Panc1 (cell line): ENCODE measurements around the gene ANKRD10. TPM values are rescaled to one million over a fixed set of nuclear protein-coding genes. Genes with fewer than 3 reads are reported as not detected.
A peak's percentile ranks its signal among the peaks of the same experiment; 100 is the strongest.

Source experiments
- ATAC-seq: fragments of 200-7000 bp; cut with Tn5 transposase; 2 replicates; pipeline ENCODE4 v1.9.1; 2020; ENCODE audit warnings: mild to moderate bottlenecking, moderate library complexity
- BruUV-seq: library from RNA; stranded (reverse); fragments of 400-500 nt; replicated peaks from 2 replicates; lab custom pipeline; 2021; lab: Mats Ljungman, UMichigan
- CTCF ChIA-PET: fragments of 300-600 bp; sonication (Branson Sonifier 250); formaldehyde crosslinking; loops from one replicate; lab custom pipeline; 2022; ENCODE audit warnings: antibody characterized with exemption; lab: Charles Lee
- POLR2A ChIA-PET: fragments of 300-600 bp; sonication (Branson Sonifier 250); formaldehyde crosslinking; loops from one replicate; lab custom pipeline; 2022; ENCODE audit warnings: antibody characterized with exemption; lab: Charles Lee
- DNase-seq: peaks from one replicate; pipeline ENCODE4 v3.0.0-alpha.2; 2010; ENCODE audit warnings: low read depth, low spot score
- H3K27ac ChIP-seq: 2 replicates; pipeline ENCODE4 v1.5.1; 2011; ENCODE audit warnings: mild to moderate bottlenecking, low read length, inconsistent platforms
- H3K27me3 ChIP-seq: fragments of 200-500 bp; sonication (Bioruptor generic); 2 replicates; pipeline ENCODE4 v1.6.0; 2014; ENCODE audit warnings: low read length, inconsistent platforms; ENCODE audit not compliant: control insufficient read depth, insufficient read depth
- H3K36me3 ChIP-seq: fragments of 200-500 bp; sonication (Bioruptor generic); 2 replicates; pipeline ENCODE4 v1.5.1; 2014; ENCODE audit warnings: inconsistent platforms, mild to moderate bottlenecking, low read length, moderate library complexity; ENCODE audit not compliant: control insufficient read depth, insufficient read depth
- H3K4me1 ChIP-seq: 2 replicates; pipeline ENCODE4 v1.5.1; 2011; ENCODE audit warnings: inconsistent platforms, mild to moderate bottlenecking, low read length, moderate library complexity; ENCODE audit not compliant: control insufficient read depth, insufficient read depth
- H3K4me3 ChIP-seq, 2 experiments: 2 replicates each; pipeline ENCODE4 v1.5.1; 2011 to 2012; ENCODE audit warnings: low read depth in 2 of 2, low read length in 2 of 2, mild to moderate bottlenecking in 2 of 2, inconsistent platforms in 1 of 2, moderate library complexity in 1 of 2
- H3K9me3 ChIP-seq: fragments of 200-500 bp; sonication (Bioruptor generic); 2 replicates; pipeline ENCODE4 v1.5.1; 2014; ENCODE audit warnings: low read depth, mild to moderate bottlenecking, inconsistent platforms, low read length, moderate library complexity; ENCODE audit not compliant: control insufficient read depth, insufficient read depth
- POLR2AphosphoS5 ChIP-seq: IDR thresholded peaks from 2 replicates; pipeline ENCODE4 v1.6.1; 2012; ENCODE audit warnings: mild to moderate bottlenecking, low read depth, low read length, moderate library complexity
- SIN3A ChIP-seq: IDR thresholded peaks from 2 replicates; pipeline ENCODE4 v1.6.1; 2012; ENCODE audit warnings: low read depth, mild to moderate bottlenecking, low read length, moderate library complexity, borderline replicate concordance; ENCODE audit not compliant: insufficient read depth
- TCF7L2 ChIP-seq: IDR thresholded peaks from 2 replicates; pipeline ENCODE4 v1.6.1; 2011; ENCODE audit warnings: mild to moderate bottlenecking, low read depth, low read length, inconsistent platforms
- in situ Hi-C: cut with HindIII; loops from 2 replicates; pipeline ENCODE4 v1.10.0; 2016; ENCODE audit warnings: low sequenced_read_pairs, low pct_unique_long_range_greater_than_20kb
- intact Hi-C: fragments of 100-400 bp; cut with micrococcal nuclease; formaldehyde crosslinking; loops from one replicate; pipeline ENCODE4 v1.10.0; 2022; ENCODE audit not compliant: unreplicated experiment
- total RNA-seq: library from RNA; stranded (reverse); gene quantifications from one replicate; pipeline ENCODE4 v1.2.1, GENCODE V29; 2021; ENCODE audit not compliant: unreplicated experiment
- TF ChIP-seq, protein P1 (sequence below): fragments of 450-650 bp; IDR thresholded peaks from 2 replicates; pipeline ENCODE4 v1.5.1; 2017; ENCODE audit warnings: mild to moderate bottlenecking
- TF ChIP-seq, protein P2 (sequence below), 2 experiments: IDR thresholded peaks; 2 replicates each; pipeline ENCODE4 v1.6.1; 2011 to 2012; ENCODE audit warnings: low read depth in 2 of 2, control low read depth in 1 of 2, low read length in 1 of 2, mild to moderate bottlenecking in 1 of 2, moderate library complexity in 1 of 2; ENCODE audit not compliant: insufficient read depth in 1 of 2

Gene ANKRD10
- total RNA-seq, 1 experiment from 2014 or later = 76.8 TPM

DNA sequence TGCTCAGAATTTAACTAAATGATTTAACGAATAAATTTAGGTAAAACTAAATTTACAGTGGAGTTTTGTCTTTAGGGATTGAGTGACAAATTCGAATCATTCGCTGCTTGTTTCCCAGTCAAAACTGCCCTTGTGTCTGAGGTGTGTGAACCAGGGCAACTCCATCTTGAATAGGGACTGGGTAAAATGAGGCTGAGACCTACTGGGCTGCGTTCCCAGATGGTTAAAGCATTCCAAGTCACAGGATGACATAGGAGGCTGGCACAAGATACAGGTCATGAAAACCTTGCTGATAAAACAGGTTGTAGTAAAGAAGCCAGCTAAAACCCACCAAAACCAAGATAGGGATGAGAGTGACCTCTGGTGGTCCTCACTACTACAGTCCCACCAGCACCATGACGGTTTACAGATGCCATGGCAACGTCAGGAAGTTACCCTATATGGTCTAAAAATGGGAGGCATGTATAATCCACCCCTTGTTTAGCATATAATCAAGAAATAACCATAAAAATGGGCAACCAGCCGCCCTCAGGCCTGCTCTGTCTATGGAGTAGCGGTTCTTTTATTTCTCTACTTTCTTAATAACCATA is 10.2 kb upstream of the ANKRD10 start:
- DNase-seq (no peak), ATAC-seq (no peak)
- H3K27me3 ChIP-seq = no peaks in the 10 kb centered on the region
- H3K4me1 ChIP-seq = 0 out of 2 replicates have a peak, but pooled peaks cover 3% of the 10 kb centered on the region
- no peak overlapping the region for H3K4me3 ChIP-seq
- intact Hi-C loops (no loop called here), in situ Hi-C loops (no loop called here)
- no peak overlapping the region for H3K27ac ChIP-seq
- no peaks in the 10 kb centered on the region for H3K36me3 ChIP-seq
- TF ChIP-seq SIN3A = no peak
- TF ChIP-seq, protein P1, sequence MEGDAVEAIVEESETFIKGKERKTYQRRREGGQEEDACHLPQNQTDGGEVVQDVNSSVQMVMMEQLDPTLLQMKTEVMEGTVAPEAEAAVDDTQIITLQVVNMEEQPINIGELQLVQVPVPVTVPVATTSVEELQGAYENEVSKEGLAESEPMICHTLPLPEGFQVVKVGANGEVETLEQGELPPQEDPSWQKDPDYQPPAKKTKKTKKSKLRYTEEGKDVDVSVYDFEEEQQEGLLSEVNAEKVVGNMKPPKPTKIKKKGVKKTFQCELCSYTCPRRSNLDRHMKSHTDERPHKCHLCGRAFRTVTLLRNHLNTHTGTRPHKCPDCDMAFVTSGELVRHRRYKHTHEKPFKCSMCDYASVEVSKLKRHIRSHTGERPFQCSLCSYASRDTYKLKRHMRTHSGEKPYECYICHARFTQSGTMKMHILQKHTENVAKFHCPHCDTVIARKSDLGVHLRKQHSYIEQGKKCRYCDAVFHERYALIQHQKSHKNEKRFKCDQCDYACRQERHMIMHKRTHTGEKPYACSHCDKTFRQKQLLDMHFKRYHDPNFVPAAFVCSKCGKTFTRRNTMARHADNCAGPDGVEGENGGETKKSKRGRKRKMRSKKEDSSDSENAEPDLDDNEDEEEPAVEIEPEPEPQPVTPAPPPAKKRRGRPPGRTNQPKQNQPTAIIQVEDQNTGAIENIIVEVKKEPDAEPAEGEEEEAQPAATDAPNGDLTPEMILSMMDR = peak; percentile 24; the same call in 1 of the 2 replicates
- TF ChIP-seq POLR2AphosphoS5 = no peak
- no TSS peak for BruUV-seq
- H3K9me3 ChIP-seq = no peaks in the 10 kb centered on the region
- ChIA-PET CTCF (no interaction called here), POLR2A (interaction anchor here (0.6 kb wide), 1 partner anchor 88 kb away, joined by 3 read pairs; no protein-coding TSS in a partner anchor)

DNA sequence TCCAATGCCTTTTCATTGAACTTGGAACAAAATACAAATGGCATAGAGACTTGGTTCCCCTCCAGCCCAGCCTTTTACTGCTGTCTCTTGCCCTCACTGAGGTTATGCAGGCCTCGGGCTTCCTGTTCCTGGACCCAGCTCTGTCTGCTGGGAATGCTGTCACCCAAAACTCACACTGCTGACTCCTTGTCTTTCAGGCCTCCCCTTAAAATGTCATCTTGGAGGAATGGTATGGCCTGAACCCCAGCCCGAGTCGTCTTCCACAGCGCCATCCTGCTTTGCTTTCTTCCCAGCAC is 9.7 kb upstream of the ANKRD10 start:
- 0 out of 2 replicates have a peak, but pooled peaks cover 3% of the 10 kb centered on the region for H3K4me1 ChIP-seq
- DNase-seq = no peak
- no peaks in the 10 kb centered on the region for H3K27me3 ChIP-seq
- no peak for TF ChIP-seq POLR2AphosphoS5
- TF ChIP-seq, protein P2, sequence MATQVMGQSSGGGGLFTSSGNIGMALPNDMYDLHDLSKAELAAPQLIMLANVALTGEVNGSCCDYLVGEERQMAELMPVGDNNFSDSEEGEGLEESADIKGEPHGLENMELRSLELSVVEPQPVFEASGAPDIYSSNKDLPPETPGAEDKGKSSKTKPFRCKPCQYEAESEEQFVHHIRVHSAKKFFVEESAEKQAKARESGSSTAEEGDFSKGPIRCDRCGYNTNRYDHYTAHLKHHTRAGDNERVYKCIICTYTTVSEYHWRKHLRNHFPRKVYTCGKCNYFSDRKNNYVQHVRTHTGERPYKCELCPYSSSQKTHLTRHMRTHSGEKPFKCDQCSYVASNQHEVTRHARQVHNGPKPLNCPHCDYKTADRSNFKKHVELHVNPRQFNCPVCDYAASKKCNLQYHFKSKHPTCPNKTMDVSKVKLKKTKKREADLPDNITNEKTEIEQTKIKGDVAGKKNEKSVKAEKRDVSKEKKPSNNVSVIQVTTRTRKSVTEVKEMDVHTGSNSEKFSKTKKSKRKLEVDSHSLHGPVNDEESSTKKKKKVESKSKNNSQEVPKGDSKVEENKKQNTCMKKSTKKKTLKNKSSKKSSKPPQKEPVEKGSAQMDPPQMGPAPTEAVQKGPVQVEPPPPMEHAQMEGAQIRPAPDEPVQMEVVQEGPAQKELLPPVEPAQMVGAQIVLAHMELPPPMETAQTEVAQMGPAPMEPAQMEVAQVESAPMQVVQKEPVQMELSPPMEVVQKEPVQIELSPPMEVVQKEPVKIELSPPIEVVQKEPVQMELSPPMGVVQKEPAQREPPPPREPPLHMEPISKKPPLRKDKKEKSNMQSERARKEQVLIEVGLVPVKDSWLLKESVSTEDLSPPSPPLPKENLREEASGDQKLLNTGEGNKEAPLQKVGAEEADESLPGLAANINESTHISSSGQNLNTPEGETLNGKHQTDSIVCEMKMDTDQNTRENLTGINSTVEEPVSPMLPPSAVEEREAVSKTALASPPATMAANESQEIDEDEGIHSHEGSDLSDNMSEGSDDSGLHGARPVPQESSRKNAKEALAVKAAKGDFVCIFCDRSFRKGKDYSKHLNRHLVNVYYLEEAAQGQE (IDR thresholded peaks at IDR 0.05; ENCODE audit: insufficient read depth in 1 of 2, low read depth in 2 of 2, low read length in 1 of 2) = no peak
- no peak overlapping the region for H3K27ac ChIP-seq
- no peaks in the 10 kb centered on the region for H3K9me3 ChIP-seq
- ATAC-seq = no peak
- intact Hi-C loops = no loop called here
- no peak overlapping the region for H3K4me3 ChIP-seq
- POLR2A ChIA-PET = interaction anchor here (0.6 kb wide), 1 partner anchor 11 kb away, joined by 3 read pairs; no protein-coding TSS in a partner anchor
- CTCF ChIA-PET = no interaction called here
- H3K36me3 ChIP-seq = no peaks in the 10 kb centered on the region
- in situ Hi-C loops = no loop called here
- no TSS peak for BruUV-seq

DNA sequence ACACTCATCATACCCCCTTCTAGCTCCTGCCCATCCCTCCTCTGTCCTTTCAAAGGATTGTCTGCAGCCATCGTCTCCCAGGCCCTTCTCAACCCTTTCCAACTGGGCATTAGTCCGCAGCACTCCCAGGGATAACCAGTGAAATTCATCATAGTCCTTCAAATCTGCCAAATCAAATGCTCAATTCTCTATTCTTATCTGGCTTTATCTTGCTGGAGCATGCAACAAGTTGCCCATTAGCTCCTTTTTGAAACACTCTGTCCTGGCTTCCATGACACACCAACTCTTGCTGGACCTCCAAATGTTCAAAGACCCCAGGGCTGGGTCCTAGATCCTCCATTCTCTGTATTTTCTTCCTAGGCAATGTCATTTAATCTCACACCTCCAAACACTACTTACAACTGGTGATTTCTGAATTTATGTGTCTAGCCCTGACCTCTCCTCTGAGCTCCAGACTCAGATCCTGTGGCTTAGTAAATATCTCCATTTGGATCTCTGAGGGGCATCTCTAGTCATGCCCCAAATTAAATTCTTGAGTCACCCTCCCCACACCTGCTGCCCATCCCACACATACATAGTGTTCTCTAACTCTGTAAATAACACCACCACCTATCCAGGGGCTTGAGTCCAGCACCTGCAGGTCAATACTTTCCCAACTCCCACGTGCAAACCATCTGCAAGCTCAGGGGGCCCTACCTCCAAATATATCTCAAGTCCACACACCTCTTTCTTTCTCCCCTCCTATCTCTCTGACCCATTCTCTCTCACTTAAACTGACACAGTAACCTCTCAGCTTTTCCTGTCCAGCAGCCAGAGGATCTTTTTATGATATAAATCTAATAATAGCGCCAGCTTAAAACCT is 9.1 kb upstream of the ANKRD10 start:
- Histone ChIP-seq H3K27ac (no peak overlapping the region), H3K4me3 (no peak overlapping the region), H3K4me1 (0 out of 2 replicates have a peak, but pooled peaks cover 3% of the 10 kb centered on the region), H3K9me3 (no peaks in the 10 kb centered on the region), H3K27me3 (no peaks in the 10 kb centered on the region), H3K36me3 (no peaks in the 10 kb centered on the region)
- ATAC-seq (no peak), DNase-seq (no peak)
- BruUV-seq = no TSS peak
- intact Hi-C loops (no loop called here), in situ Hi-C loops (no loop called here)
- CTCF ChIA-PET = no interaction called here
- POLR2A ChIA-PET = interaction anchor here (0.6 kb wide), 1 partner anchor 10 kb away, joined by 3 read pairs; no protein-coding TSS in a partner anchor
- TF ChIP-seq, protein P1 = no peak
- no peak for TF ChIP-seq SIN3A
- TF ChIP-seq, protein P2 (IDR thresholded peaks at IDR 0.05; ENCODE audit: insufficient read depth in 1 of 2, low read depth in 2 of 2, low read length in 1 of 2) = no peak
- TF ChIP-seq TCF7L2 = no peak
- TF ChIP-seq POLR2AphosphoS5 = no peak
